ENCODE data around the gene TYW5. TPM values are rescaled to one million over a fixed set of nuclear protein-coding genes. Genes with fewer than 3 reads are reported as not detected.
A peak's percentile ranks its signal among the peaks of the same experiment; 100 is the strongest.

TYW5 gene, protein sequence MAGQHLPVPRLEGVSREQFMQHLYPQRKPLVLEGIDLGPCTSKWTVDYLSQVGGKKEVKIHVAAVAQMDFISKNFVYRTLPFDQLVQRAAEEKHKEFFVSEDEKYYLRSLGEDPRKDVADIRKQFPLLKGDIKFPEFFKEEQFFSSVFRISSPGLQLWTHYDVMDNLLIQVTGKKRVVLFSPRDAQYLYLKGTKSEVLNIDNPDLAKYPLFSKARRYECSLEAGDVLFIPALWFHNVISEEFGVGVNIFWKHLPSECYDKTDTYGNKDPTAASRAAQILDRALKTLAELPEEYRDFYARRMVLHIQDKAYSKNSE
- total RNA-seq (22.4 TPM), polyA plus RNA-seq (3.4 TPM)

GRCh38 chr2:199955339-199956061, at the start of gene TYW5, which contains the start of gene MAIP1:
TSS of gene TYW5 (minus strand) at chr2:199955491. CDS start at chr2:199955470, 21 bp downstream.
TSS of gene MAIP1 (plus strand) at chr2:199955582. CDS start at chr2:199955799, 217 bp downstream.
- peak within 1 kb of the TSS; percentile 95 for H3K4me3 ChIP-seq (ENCODE audit: low read depth, low read length)
- peak; percentile 74 for DNase-seq (ENCODE audit: extremely low spot score)
- H3K27ac ChIP-seq (ENCODE audit: low read depth) = peak within 1 kb of the TSS; percentile 77
- H3K4me1 ChIP-seq (ENCODE audit: insufficient read depth) = no peaks in the 10 kb centered on the region
- peaks cover 2% of the 10 kb centered on the region for H3K36me3 ChIP-seq (ENCODE audit: insufficient read depth)
- WGBS = under 1% methylated on average over 64 of the region's 64 CpGs

DNA sequence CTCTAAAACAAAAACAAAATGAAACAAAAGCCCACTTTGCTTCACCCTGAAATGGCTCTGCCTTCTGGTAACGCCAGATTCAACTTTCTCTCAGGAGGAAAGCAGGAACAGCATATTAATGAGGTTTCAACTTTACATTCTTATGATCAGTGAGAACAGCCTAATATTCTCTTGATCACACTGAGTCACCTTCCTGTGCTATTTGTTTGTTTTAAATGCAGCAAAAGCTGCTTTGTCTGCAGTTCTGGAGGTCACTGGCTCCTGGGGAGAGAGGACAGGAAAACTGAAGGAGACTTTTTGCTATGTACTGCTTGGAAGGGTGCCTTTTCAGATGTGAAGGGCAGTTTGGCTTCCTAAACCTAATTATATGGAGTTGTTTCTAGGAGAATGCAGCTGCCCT, 48.2 kb upstream of the TYW5 start:
- no peak overlapping the region for H3K27ac ChIP-seq (ENCODE audit: low read depth)
- H3K4me1 ChIP-seq (ENCODE audit: insufficient read depth) = no peaks in the 10 kb centered on the region
- DNase-seq (ENCODE audit: extremely low spot score) = no peak
- 83% methylated on average over 1 of the region's 1 CpG for WGBS
- no peak overlapping the region for H3K4me3 ChIP-seq (ENCODE audit: low read depth, low read length)
- H3K36me3 ChIP-seq (ENCODE audit: insufficient read depth) = no peaks in the 10 kb centered on the region

DNA sequence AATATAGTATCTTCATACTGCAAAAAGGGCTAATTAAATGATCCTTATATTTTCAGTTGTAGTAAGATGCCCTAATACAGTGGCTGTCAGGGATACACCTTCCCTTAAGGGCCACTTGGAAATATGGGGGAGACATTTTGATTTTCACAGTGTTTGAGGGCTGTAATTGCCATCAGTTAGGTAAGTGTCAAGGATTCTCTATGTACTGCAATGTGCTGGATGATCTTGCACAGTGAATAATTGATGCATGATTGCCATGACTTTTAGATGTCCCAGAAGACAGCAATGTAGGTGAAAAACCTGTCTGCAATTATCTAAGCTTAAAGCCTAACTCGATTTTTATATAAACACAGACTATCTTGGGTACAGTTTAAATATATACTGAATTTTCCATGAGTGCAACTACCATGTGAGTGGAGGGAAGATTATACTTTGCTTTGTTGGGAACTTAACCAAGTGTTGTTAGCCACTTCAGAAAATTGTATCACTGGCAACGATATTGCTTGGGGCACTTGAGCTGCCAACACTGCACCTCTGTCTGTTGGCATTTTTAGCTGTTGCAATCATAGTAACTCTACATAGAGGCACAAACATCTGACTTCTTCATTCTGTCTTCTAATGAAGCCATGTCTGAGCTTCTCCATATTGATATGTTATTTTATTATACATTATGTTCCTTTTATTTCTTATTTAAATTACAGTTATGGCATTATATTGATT, 45.3 kb upstream of the TYW5 start:
- H3K36me3 ChIP-seq (ENCODE audit: insufficient read depth) = no peaks in the 10 kb centered on the region
- WGBS = 60% methylated on average over 2 of the region's 2 CpGs
- H3K27ac ChIP-seq (ENCODE audit: low read depth) = no peak overlapping the region
- H3K4me1 ChIP-seq (ENCODE audit: insufficient read depth) = no peaks in the 10 kb centered on the region
- H3K4me3 ChIP-seq (ENCODE audit: low read depth, low read length) = no peak overlapping the region
- no peak for DNase-seq (ENCODE audit: extremely low spot score)

DNA sequence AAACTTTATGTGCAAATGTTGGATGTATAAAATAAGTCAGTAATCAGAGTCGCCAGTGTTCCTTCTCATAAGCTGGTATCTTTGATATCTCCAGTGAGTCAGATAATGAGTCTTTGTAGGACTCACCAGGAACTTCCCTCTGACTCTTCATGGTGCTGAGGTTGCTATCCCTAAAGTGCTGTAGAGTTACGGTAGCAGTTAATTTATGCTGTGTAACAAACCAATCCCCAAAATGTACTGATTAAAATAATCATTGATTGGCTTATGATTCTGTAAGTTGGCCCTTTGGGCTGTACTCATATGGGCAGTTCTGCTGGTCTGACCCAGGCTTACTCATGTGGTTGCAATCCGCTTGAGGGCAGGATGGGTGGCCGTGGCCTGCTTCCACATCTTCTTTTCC, 43.9 kb upstream of the TYW5 start:
- no peaks in the 10 kb centered on the region for H3K36me3 ChIP-seq (ENCODE audit: insufficient read depth)
- no peaks in the 10 kb centered on the region for H3K4me1 ChIP-seq (ENCODE audit: insufficient read depth)
- WGBS = 93% methylated on average over 4 of the region's 4 CpGs
- no peak overlapping the region for H3K4me3 ChIP-seq (ENCODE audit: low read depth, low read length)
- no peak for DNase-seq (ENCODE audit: extremely low spot score)
- no peak overlapping the region for H3K27ac ChIP-seq (ENCODE audit: low read depth)

DNA sequence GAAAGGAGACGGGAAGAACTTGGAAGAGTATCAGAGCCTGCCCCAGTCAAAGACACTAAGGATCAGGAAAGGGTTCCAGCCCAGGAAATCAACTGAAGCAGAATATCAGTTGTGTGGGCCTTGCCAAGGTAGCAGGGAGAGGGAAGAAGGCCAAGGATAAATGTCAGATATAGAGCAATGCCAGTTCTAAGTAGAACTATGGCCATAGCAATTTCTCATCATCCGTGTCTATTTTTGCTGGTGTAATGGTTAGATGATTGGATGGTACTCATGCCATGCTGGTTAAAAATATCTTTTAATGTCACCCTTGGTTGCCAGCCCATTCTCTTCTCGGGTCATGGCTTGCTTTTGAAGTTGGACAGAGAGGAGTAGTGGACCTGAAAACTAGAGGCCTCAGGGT, 42.0 kb upstream of the TYW5 start:
- H3K4me3 ChIP-seq (ENCODE audit: low read depth, low read length) = no peak overlapping the region
- H3K36me3 ChIP-seq (ENCODE audit: insufficient read depth) = no peaks in the 10 kb centered on the region
- 92% methylated on average over 3 of the region's 3 CpGs for WGBS
- no peak overlapping the region for H3K27ac ChIP-seq (ENCODE audit: low read depth)
- no peaks in the 10 kb centered on the region for H3K4me1 ChIP-seq (ENCODE audit: insufficient read depth)
- no peak for DNase-seq (ENCODE audit: extremely low spot score)

DNA sequence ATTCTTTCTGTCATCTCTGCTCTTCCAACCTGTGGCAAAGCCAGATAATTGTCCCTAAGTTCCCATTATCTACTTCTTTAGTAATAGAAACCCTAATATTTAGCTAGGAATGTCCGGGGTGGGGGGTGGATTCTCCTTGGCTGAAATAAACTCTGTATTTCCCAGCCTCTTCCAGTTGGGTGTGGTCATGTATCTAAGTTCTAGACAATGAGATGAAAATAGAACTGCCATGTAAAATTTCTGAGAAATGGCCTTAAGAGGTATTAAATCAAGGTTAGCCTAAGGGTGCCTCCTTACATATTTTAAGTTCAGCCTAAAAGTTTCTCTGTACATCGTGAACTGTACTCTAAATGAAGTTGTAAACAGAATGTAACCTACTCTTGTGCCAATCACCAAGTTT, 39.6 kb upstream of the TYW5 start:
- no peaks in the 10 kb centered on the region for H3K4me1 ChIP-seq (ENCODE audit: insufficient read depth)
- DNase-seq (ENCODE audit: extremely low spot score) = no peak
- H3K36me3 ChIP-seq (ENCODE audit: insufficient read depth) = no peaks in the 10 kb centered on the region
- no peak overlapping the region for H3K27ac ChIP-seq (ENCODE audit: low read depth)
- 89% methylated on average over 2 of the region's 2 CpGs for WGBS
- no peak overlapping the region for H3K4me3 ChIP-seq (ENCODE audit: low read depth, low read length)

GRCh38 chr2:199994371-199994770, 39.1 kb upstream of the TYW5 start:
- no peak for DNase-seq (ENCODE audit: extremely low spot score)
- no peak overlapping the region for H3K4me3 ChIP-seq (ENCODE audit: low read depth, low read length)
- WGBS = 81% methylated on average over 3 of the region's 3 CpGs

GRCh38 chr2:199992296-199992695, 37.0 kb upstream of the TYW5 start:
- H3K36me3 ChIP-seq (ENCODE audit: insufficient read depth) = no peaks in the 10 kb centered on the region
- WGBS = 95% methylated on average over 3 of the region's 3 CpGs
- no peaks in the 10 kb centered on the region for H3K4me1 ChIP-seq (ENCODE audit: insufficient read depth)
- DNase-seq (ENCODE audit: extremely low spot score) = no peak
- H3K4me3 ChIP-seq (ENCODE audit: low read depth, low read length) = no peak overlapping the region
- H3K27ac ChIP-seq (ENCODE audit: low read depth) = no peak overlapping the region

More at GRCh38 chr2:199994371-199994770, 39.1 kb upstream of the TYW5 start:
- Histone ChIP-seq H3K4me1 (ENCODE audit: insufficient read depth) (no peaks in the 10 kb centered on the region), H3K27ac (ENCODE audit: low read depth) (no peak overlapping the region), H3K36me3 (ENCODE audit: insufficient read depth) (no peaks in the 10 kb centered on the region)

DNA sequence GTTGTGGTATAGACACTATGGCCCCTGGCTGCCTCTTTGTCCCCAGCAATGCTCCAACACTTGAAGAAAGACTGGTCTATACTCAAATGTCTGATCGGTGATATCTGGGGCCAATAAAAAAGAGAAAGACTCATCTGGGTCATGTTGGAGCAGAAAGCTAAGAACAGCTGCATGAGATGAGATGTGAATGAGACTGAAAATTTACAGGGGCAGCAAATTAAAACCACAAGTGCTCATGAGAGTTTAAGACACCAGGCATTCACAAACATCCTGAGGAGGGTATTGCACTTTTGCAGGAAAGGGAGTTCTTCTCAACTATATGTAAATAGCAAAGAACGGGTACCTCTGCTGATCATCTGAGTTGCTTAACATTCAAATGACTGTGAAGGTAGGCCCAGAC, 36.4 kb upstream of the TYW5 start:
- 89% methylated on average over 2 of the region's 2 CpGs for WGBS
- Histone ChIP-seq H3K4me1 (ENCODE audit: insufficient read depth) (no peaks in the 10 kb centered on the region), H3K27ac (ENCODE audit: low read depth) (no peak overlapping the region), H3K36me3 (ENCODE audit: insufficient read depth) (no peaks in the 10 kb centered on the region), H3K4me3 (ENCODE audit: low read depth, low read length) (no peak overlapping the region)
- no peak for DNase-seq (ENCODE audit: extremely low spot score)

DNA sequence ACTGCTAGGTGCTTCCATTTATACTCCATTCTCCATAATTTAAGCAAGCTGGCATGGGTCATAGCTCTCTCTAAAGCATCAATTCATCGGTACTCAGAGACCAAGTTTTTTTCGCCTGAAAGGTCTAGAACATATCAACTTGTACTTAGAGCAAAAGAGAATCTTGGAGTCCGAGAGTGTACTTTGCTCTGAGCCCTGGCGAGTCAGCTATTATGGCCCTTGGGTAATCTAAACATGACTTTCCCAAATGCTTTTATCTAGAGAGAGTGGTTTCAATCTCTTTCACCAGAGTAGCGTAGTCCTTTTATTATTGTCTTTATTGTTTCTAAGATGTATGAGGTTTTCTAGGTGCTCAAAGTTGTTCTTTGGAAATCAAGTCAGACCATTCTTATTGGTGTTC, 34.5 kb upstream of the TYW5 start:
- H3K36me3 ChIP-seq (ENCODE audit: insufficient read depth) = no peaks in the 10 kb centered on the region
- H3K4me3 ChIP-seq (ENCODE audit: low read depth, low read length) = no peak overlapping the region
- H3K27ac ChIP-seq (ENCODE audit: low read depth) = no peak overlapping the region
- no peak for DNase-seq (ENCODE audit: extremely low spot score)
- H3K4me1 ChIP-seq (ENCODE audit: insufficient read depth) = no peaks in the 10 kb centered on the region
- WGBS = 96% methylated on average over 5 of the region's 5 CpGs

DNA sequence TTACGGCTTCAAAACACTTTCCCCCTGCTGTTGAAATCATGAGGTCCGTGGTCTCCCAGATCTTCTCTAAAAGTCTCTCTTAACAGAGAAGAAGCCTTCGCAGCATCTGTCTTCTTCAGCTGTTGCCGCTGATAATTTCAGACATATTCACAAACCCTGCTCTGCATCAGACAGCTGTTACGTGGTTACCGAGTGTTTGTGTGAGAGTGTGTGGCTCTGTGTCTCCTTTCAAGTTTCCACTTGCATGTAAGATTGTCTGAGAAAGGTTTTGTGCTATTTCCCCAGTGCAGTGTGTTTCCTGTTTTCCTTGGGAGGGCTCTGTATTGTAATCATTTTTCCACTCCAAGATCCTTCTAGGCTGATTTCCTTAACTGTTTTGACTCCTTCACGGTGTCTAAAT, 32.9 kb upstream of the TYW5 start:
- H3K36me3 ChIP-seq (ENCODE audit: insufficient read depth) = no peaks in the 10 kb centered on the region
- H3K27ac ChIP-seq (ENCODE audit: low read depth) = no peak overlapping the region
- DNase-seq (ENCODE audit: extremely low spot score) = no peak
- H3K4me3 ChIP-seq (ENCODE audit: low read depth, low read length) = no peak overlapping the region
- WGBS = 13% methylated on average over 7 of the region's 7 CpGs
- no peaks in the 10 kb centered on the region for H3K4me1 ChIP-seq (ENCODE audit: insufficient read depth)

DNA sequence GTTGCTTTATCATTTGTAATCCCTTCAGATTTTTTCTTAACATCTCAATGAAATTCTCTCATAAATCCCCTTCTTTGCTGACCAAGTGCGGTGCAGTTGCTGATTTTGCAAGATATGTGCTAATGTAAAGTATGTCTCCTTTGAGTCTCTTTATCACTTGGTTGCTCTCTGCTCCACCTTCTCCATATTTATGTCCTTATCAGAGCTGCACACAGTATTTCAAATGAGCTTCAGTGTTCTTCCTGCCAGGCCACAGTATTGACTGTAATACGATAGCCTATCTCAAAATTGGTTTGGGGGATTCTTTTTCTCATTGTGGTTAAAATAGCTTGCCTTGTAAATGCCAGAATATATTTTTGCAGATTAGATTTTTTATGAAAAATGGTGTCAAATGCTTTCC, 32.3 kb upstream of the TYW5 start:
- Histone ChIP-seq H3K4me1 (ENCODE audit: insufficient read depth) (no peaks in the 10 kb centered on the region), H3K4me3 (ENCODE audit: low read depth, low read length) (no peak overlapping the region), H3K27ac (ENCODE audit: low read depth) (no peak overlapping the region), H3K36me3 (ENCODE audit: insufficient read depth) (no peaks in the 10 kb centered on the region)
- DNase-seq (ENCODE audit: extremely low spot score) = no peak
- 56% methylated on average over 2 of the region's 2 CpGs for WGBS

DNA sequence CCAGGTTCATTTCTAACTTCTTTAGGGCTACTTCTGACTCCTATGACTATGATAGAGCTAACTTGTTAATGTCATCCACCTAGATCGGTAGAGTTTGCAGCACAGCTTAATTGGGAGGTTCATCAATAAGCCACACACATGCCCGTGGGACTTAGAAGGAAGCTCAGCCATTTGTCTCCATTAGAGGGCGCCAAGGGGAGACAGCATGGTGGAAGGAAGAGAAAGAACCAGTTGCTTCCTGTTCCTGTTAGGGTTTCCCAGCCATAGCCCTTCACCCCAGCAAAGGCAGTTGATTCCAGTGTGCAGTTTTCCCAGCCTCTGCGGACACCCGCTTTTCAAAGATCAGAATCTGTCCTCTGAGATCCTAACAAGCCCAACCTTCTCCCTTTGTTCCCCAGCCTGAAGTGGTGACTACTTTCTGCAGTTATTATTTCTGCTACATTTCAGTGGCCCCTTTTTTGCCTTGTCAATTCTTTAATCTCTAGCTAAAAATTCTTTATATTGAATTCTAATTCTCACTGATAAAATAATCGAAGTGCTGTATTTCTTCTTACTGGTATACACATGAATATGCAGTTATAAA, 30.4 kb upstream of the TYW5 start:
- no peak for DNase-seq (ENCODE audit: extremely low spot score)
- no peaks in the 10 kb centered on the region for H3K36me3 ChIP-seq (ENCODE audit: insufficient read depth)
- 73% methylated on average over 6 of the region's 6 CpGs for WGBS
- peaks cover 2% of the 10 kb centered on the region for H3K4me1 ChIP-seq (ENCODE audit: insufficient read depth)
- no peak overlapping the region for H3K27ac ChIP-seq (ENCODE audit: low read depth)
- no peak overlapping the region for H3K4me3 ChIP-seq (ENCODE audit: low read depth, low read length)

Measured in urinary bladder (tissue), 4 donors.